SK-N-MC (cell line): ENCODE results near the gene ALG12.

Experiments used
- DNase-seq: peaks from one replicate; pipeline ENCODE4 v3.0.0-alpha.2; 2011; ENCODE audit warnings: low read depth, low spot score
- H3K27ac ChIP-seq: fragments of 200-600 bp; sonication (generic); 2 replicates; pipeline ENCODE4 v1.5.1; 2016; ENCODE audit warnings: mixed run types
- H3K36me3 ChIP-seq: fragments of 200-600 bp; sonication (generic); 2 replicates; pipeline ENCODE4 v1.6.1; 2017; ENCODE audit warnings: antibody characterized with exemption, low read length, mixed read lengths; ENCODE audit not compliant: insufficient read depth
- H3K4me3 ChIP-seq: fragments of 200-600 bp; sonication (generic); 2 replicates; pipeline ENCODE4 v1.5.1; 2016
- H3K9ac ChIP-seq: fragments of 200-600 bp; sonication (generic); 2 replicates; pipeline ENCODE4 v1.8.0; 2017; ENCODE audit warnings: mixed run types, mixed read lengths; ENCODE audit not compliant: insufficient read length
- H3K9me3 ChIP-seq: fragments of 200-600 bp; sonication (generic); 2 replicates; pipeline ENCODE4 v1.6.1; 2017; ENCODE audit warnings: low read depth, mild to moderate bottlenecking, antibody characterized with exemption, low read length, moderate library complexity, mixed read lengths
- EZH2 ChIP-seq: fragments of 200-600 bp; sonication (generic); IDR thresholded peaks from one replicate; pipeline ENCODE4 v1.6.1; 2017; ENCODE audit warnings: antibody characterized with exemption
- FOXP2 ChIP-seq: optimal IDR thresholded peaks from 2 replicates; pipeline ENCODE3; 2011; ENCODE audit warnings: mild to moderate bottlenecking, moderate library complexity; ENCODE audit not compliant: insufficient read depth; ENCODE audit errors: extremely low read length, control extremely low read depth
- POLR2AphosphoS5 ChIP-seq: IDR thresholded peaks from 2 replicates; pipeline ENCODE4 v1.6.1; 2012; ENCODE audit warnings: mild to moderate bottlenecking, low read depth, low read length, borderline replicate concordance

ALG12 gene

DNA sequence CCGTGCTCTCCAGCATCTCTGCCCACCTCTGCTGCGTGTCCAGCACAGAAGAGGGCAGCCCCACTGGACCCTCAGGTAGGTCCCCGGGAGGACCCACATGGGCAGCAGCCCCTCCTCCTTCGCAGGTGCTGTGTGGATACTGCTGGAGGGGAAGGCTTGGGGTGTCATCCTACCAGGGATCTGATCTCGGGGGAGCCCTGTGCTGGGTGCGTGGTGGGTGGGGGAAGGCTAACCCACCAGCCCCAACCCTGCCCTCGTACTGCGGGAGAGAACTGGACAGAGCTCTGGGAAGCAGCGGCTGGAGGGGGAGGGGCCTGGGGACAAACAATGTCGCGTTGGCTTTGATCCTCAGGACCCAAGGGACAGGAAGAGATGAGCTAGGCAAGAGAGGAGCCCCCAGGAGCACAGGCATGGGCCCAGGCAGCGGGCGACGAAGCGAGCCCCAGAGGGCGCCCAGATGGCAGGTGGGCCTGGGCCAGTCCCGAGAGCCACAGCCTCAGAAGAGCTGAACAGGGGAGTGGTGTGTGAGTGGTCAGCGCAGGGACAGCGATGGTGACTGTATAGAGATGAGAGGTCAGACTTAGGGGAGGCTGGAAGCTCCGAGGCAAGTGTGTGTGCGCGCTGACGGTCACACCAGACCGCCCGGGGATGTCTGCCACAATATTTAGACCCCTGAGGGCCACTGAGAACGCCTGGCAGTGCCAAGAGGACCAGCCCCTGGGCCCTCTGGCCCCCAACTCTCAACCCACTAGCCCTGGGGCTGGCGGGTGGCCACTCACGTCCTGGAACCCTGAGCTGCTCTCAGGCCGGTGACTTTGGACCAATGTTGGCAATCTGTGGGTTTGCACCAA is 40.9 kb upstream of the ALG12 start:
- TF ChIP-seq POLR2AphosphoS5 (no peak), FOXP2 (no peak), EZH2 (no peak)
- H3K27ac ChIP-seq, result peak overlapping the region; percentile 91
- DNase-seq, result no peak
- no peaks in the 10 kb centered on the region for H3K9me3 ChIP-seq
- peak overlapping the region; percentile 30 for H3K9ac ChIP-seq
- H3K4me3 ChIP-seq, result peak overlapping the region; percentile 92
- peaks cover 24% of the 10 kb centered on the region for H3K36me3 ChIP-seq

DNA sequence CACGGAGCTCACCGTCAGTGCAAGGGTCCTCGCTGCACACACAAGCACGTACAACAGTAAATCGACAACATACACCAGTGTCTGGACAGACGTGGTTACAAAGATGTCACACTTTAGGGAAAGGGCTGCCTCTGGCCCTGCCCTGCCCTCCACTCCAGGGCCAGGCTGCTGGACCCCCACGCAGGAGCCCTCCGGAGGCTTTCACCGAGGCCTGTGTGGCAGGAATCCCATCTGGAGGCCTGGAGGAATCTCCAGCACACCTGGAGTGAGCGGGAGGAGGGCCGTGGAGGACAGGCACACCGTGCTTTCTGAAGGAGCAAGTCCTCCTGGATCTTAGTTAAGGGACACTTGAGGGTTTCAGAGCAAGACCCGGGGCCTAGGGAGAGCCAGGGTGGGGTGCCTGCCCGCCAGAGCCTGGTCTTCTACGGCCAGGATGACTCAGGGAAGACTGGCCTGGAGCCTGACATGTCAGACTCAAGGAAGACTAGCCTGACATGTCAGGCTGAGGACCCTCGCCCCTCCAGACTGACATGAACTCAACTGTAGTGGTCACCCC is 40.2 kb upstream of the ALG12 start:
- no peaks in the 10 kb centered on the region for H3K9me3 ChIP-seq
- no peak for DNase-seq
- H3K4me3 ChIP-seq, result no peak overlapping the region
- TF ChIP-seq POLR2AphosphoS5 (no peak), FOXP2 (no peak), EZH2 (no peak)
- H3K27ac ChIP-seq, result no peak overlapping the region
- peaks cover 17% of the 10 kb centered on the region for H3K36me3 ChIP-seq
- H3K9ac ChIP-seq, result no peak overlapping the region

DNA sequence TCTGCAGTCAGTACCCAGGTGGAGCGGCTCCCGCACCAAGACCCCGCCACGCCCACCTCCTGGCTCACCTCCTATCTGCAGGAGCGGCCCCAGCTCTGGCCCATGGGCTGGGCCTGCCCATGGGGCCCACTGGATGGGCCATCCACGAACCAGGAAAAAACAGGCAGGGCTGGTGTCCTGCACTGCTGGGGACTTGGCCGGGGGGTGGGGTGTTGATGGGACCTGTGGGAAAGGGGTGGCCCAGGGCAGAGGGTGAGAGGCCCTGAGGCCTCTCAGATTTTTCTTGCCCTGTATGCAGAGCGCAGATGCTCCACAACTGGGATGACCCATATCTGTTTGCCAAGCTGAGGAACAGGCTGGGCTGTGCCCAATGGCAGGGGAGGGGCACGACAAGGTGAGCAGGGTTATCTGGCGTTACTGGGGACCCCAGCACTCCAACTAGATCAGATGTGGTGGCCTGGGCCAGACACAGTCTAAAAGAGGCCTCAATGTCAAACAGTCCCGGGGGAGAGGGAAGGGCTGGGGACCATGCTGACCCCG is 39.7 kb upstream of the ALG12 start:
- Histone ChIP-seq H3K27ac (no peak overlapping the region), H3K4me3 (no peak overlapping the region), H3K9me3 (no peaks in the 10 kb centered on the region), H3K36me3 (peaks cover 12% of the 10 kb centered on the region), H3K9ac (no peak overlapping the region)
- DNase-seq, result no peak
- TF ChIP-seq POLR2AphosphoS5 (no peak), EZH2 (no peak), FOXP2 (no peak)

DNA sequence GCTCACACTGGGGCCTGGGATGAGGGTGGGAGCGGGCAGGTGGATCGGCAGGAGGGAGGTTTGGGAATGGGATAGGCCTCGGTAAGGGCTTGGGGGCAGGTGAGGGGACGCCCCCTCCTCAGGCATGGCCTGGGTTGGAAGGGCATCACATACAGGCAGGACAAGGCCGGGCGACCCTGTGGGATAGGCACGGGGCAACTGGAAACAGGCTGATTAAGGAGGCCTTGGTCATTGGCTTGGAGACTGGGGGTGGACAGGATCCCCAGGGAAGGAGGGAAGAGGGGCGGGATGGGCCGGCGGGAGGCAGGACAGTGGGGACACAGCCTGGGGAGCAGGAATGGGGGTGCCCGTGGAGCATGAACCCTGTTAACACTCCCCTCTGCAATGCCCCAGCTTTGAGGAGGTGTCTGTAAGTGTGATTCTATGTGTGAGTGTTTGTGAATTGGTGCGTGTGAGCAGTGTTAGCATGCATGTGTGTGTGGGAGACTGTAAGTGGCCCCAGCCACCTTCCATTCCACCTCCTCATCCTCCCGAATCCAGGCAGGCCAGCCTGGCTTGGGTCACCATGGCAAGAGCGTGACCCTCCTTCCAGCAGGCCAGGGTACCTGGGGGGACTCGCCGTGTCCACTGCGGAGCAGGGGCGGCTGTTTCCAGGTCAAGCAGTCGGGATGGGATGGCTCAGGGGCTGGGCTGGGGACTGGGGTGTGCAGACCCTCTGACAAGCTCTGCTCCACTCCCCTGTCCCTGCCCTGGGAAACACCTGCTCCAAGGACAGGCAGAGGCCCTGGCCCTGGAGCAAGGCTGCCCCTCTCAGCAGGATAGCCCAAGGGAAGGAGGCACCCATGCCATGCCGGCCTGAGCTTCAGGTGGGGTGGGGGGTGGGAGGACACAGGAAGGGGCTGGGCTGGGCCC is 38.9 kb upstream of the ALG12 start:
- peaks cover 6% of the 10 kb centered on the region for H3K36me3 ChIP-seq
- no peak overlapping the region for H3K27ac ChIP-seq
- no peak for TF ChIP-seq EZH2
- no peak for TF ChIP-seq FOXP2
- TF ChIP-seq POLR2AphosphoS5, result no peak
- H3K9me3 ChIP-seq, result no peaks in the 10 kb centered on the region
- no peak overlapping the region for H3K9ac ChIP-seq
- no peak for DNase-seq
- H3K4me3 ChIP-seq, result no peak overlapping the region

DNA sequence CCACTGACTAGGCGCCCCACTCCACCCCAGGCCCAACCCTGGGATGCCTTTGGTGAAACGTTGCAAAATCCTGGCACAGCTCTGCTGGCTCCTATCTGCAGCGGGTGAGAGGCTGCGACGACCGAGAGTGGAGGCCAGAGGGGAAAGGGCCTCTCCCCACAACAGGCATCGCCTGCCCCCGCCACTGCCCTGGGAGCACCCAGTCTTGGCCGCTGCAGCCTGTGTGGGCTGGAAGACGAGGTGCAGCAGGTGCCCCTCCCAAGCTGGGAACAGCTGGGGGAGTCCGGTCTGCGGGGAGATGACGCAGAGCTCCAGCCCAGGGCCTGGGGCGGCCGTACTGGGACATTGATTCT is 38.2 kb upstream of the ALG12 start:
- no peak overlapping the region for H3K9ac ChIP-seq
- no peak overlapping the region for H3K4me3 ChIP-seq
- TF ChIP-seq POLR2AphosphoS5 (no peak), EZH2 (no peak), FOXP2 (no peak)
- DNase-seq, result no peak
- no peak overlapping the region for H3K27ac ChIP-seq
- no peaks in the 10 kb centered on the region for H3K9me3 ChIP-seq
- H3K36me3 ChIP-seq, result peaks cover under 1% of the 10 kb centered on the region

DNA sequence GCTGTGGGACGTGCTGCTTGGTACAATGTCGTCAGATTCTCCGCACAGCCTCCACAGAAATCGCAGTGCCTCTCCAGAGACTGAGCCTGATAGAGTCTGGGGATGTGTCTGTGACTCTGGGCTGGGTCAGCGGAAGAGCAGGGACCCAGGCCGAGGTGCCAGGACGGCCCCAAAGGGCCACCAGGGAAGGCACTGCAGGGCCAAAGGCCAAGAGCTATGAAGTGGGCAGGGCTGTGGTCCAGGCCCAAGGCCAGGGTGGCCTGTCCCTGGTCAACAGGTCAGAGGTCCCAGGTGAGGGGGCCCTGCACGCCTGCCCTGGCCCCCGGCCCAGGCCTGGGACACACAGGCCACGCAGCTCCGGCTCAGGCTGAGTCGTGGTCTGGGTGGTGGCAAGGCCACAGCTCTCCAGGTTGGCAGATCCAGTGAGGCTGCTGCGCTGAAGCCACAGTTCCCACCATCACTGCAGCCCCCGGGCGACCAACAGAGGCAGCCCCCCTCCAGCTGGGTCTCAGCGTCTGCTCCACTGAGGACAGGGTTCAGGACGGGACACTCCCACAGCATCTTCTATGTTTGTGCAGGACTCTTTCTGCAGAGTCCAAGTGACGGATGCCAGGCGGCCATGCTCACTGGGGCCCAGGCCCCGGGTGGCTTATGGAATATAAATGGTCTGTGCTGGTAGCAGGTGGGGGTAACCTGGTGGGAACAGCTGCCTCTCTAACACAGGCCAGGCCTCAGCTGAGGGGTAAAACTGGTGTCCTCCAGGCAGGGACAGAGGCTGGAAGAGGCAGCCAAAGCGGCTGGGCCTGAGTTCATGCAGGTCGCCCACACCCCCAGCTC is 37.6 kb upstream of the ALG12 start:
- H3K4me3 ChIP-seq, result no peak overlapping the region
- H3K9me3 ChIP-seq, result no peaks in the 10 kb centered on the region
- no peak overlapping the region for H3K27ac ChIP-seq
- H3K9ac ChIP-seq, result no peak overlapping the region
- H3K36me3 ChIP-seq, result no peaks in the 10 kb centered on the region
- no peak for TF ChIP-seq EZH2
- TF ChIP-seq POLR2AphosphoS5, result no peak
- no peak for TF ChIP-seq FOXP2
- no peak for DNase-seq

DNA sequence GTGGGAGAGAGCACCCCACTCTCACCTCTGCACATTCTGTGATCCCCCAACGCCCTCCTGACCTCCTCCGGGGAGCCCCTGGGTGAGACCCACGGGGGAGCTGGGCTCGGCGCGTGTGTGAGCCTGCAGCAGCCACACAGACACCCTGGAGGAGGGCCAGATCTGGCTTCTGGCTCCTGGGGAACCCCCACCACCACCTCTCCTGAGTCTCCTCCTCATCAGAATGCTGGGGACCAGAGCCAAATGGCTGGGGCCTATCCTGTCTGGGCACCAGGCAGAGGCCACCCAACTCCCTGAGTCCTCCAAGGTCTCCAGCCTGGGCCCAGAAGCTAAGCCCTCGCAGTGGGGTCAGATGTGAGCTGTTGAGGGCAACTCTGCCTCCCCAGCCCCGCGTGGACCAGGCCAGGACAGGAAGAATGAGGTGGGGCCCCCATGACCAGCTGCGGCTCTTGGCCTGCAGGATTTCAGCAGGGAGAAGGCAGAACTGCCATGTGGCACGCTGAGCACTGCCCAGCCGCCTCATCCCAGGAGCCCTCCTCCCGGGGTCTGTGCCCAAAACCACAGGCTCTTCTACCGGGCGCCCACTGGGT is 36.8 kb upstream of the ALG12 start:
- no peak for DNase-seq
- Histone ChIP-seq H3K27ac (no peak overlapping the region), H3K4me3 (no peak overlapping the region), H3K9me3 (no peaks in the 10 kb centered on the region), H3K9ac (no peak overlapping the region), H3K36me3 (no peaks in the 10 kb centered on the region)
- TF ChIP-seq FOXP2 (no peak), POLR2AphosphoS5 (no peak), EZH2 (no peak)
